HepG2 (cell line): ENCODE measurements around the gene PLEKHG2. TPM values are rescaled to one million over a fixed set of nuclear protein-coding genes. Genes with fewer than 3 reads are reported as not detected.

Source experiments
- AHR ChIP-seq: IDR thresholded peaks from 2 replicates; pipeline ENCODE4 v1.6.1; 2018; ENCODE audit warnings: missing genetic modification reagents, missing compliant biosample characterization
- ATF3 ChIP-seq: sonication (generic); formaldehyde crosslinking; IDR thresholded peaks from 2 replicates; pipeline ENCODE4 v1.4.0; 2020; ENCODE audit warnings: missing genetic modification reagents
- ATF7-NPFF ChIP-seq: sonication (generic); formaldehyde crosslinking; IDR thresholded peaks from 2 replicates; pipeline ENCODE4 v1.8.1; 2023; ENCODE audit warnings: mild to moderate bottlenecking, low read depth, missing genetic modification reagents, moderate library complexity
- CBFB ChIP-seq: sonication (generic); formaldehyde crosslinking; IDR thresholded peaks from 2 replicates; pipeline ENCODE4 v1.4.0; 2020; ENCODE audit warnings: missing genetic modification reagents
- CENPBD1 ChIP-seq: sonication (generic); formaldehyde crosslinking; IDR thresholded peaks from 2 replicates; pipeline ENCODE4 v1.8.0; 2022; ENCODE audit warnings: missing genetic modification reagents, low read depth, mild to moderate bottlenecking, borderline replicate concordance
- CHCHD3 ChIP-seq: sonication (generic); formaldehyde crosslinking; IDR thresholded peaks from 2 replicates; pipeline ENCODE4 v1.8.0; 2022; ENCODE audit warnings: mild to moderate bottlenecking, missing genetic modification reagents, moderate library complexity
- GMEB1 ChIP-seq: sonication (generic); formaldehyde crosslinking; IDR thresholded peaks from 2 replicates; pipeline ENCODE4 v1.5.1; 2020; ENCODE audit warnings: missing genetic modification reagents, mild to moderate bottlenecking, borderline replicate concordance
- HMGXB4 ChIP-seq, 2 experiments: sonication (generic) in 1 of 2; formaldehyde crosslinking in 1 of 2; IDR thresholded peaks; 2 replicates each; pipeline versions ENCODE4 v1.4.0 to v1.6.1; 2018 to 2020; ENCODE audit warnings: missing genetic modification reagents in 2 of 2, borderline replicate concordance in 1 of 2, low read depth in 1 of 2, mild to moderate bottlenecking in 1 of 2, missing biosample characterization in 1 of 2
- MXD4 ChIP-seq: IDR thresholded peaks from 2 replicates; pipeline ENCODE4 v1.6.1; 2016; ENCODE audit warnings: mild to moderate bottlenecking, missing biosample characterization, missing genetic modification reagents
- SIX4 ChIP-seq: sonication (generic); formaldehyde crosslinking; IDR thresholded peaks from 2 replicates; pipeline ENCODE4 v1.4.0; 2020; ENCODE audit warnings: missing genetic modification reagents
- ZBED4 ChIP-seq: sonication (generic); formaldehyde crosslinking; IDR thresholded peaks from 2 replicates; pipeline ENCODE4 v1.4.0; 2020; ENCODE audit warnings: missing genetic modification reagents, borderline replicate concordance
- ZBTB38 ChIP-seq: sonication (generic); formaldehyde crosslinking; IDR thresholded peaks from 2 replicates; pipeline ENCODE4 v1.5.1; 2020; ENCODE audit warnings: mild to moderate bottlenecking, missing genetic modification reagents
- ZMYM2 ChIP-seq: sonication (generic); formaldehyde crosslinking; IDR thresholded peaks from 2 replicates; pipeline ENCODE4 v1.8.0; 2022; ENCODE audit warnings: mild to moderate bottlenecking, missing genetic modification reagents
- ZNF44 ChIP-seq: sonication (generic); formaldehyde crosslinking; IDR thresholded peaks from 2 replicates; pipeline ENCODE4 v1.5.1; 2020; ENCODE audit warnings: mild to moderate bottlenecking, missing genetic modification reagents
- polyA plus RNA-seq, 8 experiments: library from polyadenylated mRNA; depleted of rRNA in 3 of 8; stranded (reverse) in 7 of 8; unstranded in 1 of 8; fragments of >200 nt; fragmentation: Illumina TruSeq in 4 of 8; extraction: Trizol in 4 of 8; gene quantifications; 2 replicates each; pipeline versions ENCODE4 v1.2.1 to v1.2.3, GENCODE V29; 2011 to 2016; ENCODE audit warnings: low read depth in 4 of 8, missing spikeins in 1 of 8, mixed read lengths in 1 of 8; ENCODE audit not compliant: insufficient read depth in 1 of 8
- total RNA-seq, 5 experiments: library from RNA; depleted of rRNA; stranded (reverse); fragments of >200 nt; fragmentation: Illumina TruSeq; extraction: Trizol; gene quantifications; 2 replicates each; pipeline ENCODE4 v1.2.3, GENCODE V29; 2016; ENCODE audit warnings: low read depth in 1 of 5
- TF ChIP-seq, protein P1 (sequence below): sonication (generic); formaldehyde crosslinking; IDR thresholded peaks from 2 replicates; pipeline ENCODE4 v1.8.1; 2023; ENCODE audit warnings: mild to moderate bottlenecking, missing genetic modification reagents
- TF ChIP-seq, protein P2 (sequence below): sonication (generic); formaldehyde crosslinking; IDR thresholded peaks from 2 replicates; pipeline ENCODE4 v1.5.0; 2020; ENCODE audit warnings: missing genetic modification reagents

PLEKHG2 gene
- total and polyA plus RNA-seq, 2 of the 13 experiments (the other 11 are each of a cell fraction or from before 2014, with no cell fraction given), result 3.6 to 6.8 TPM

DNA sequence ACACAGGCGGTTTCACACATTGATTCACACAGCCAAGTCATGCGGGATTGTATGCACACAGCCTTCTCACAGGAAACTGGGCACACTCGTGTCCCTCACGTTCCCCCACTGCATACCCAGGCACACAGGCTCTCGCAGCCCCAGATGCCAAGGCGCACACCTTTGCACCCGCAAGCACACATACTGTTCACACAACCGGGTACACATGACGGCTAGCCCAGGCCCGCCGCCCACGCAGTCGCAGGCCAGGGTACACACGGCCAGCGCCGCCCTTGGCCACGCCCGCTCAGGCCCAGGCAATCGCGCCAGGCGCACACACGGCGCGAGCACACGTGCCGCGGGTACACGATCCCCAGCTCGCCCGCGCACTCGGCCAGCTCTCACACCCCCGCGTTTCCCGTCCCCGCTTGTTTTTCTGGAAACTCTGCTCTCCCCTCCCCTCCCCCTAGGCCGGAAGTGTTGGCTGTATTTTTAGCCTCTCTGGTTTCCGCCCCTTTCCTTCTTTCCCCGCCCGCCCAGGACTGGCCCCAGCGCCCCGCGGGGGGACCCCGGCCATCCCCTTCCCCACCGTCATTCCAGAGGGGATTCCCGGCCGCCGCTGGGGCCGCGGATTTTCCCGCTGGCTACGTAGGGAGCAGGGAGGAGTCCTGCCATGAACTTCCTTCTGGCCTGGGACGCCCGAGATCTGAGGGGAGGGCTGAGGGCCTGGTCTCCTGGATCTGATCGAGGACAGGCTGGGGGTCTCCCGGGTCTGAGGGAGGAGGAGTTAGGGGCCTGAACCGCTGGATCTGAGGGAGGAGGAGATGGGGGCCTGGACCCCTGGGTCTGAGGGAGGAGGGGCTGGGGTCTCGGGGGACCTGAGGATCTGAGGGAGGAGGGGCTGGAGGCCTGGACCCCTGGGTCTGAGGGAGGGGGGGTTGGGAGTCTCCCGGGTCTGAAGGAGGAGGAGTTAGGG is 9.8 kb upstream of the PLEKHG2 start (continued):
- no peak for TF ChIP-seq HMGXB4 (CRISPR knock-in tag; IDR thresholded peaks at IDR 0.05; ENCODE audit: borderline replicate concordance in 1 of 2, low read depth in 1 of 2)
- TF ChIP-seq, protein P1, sequence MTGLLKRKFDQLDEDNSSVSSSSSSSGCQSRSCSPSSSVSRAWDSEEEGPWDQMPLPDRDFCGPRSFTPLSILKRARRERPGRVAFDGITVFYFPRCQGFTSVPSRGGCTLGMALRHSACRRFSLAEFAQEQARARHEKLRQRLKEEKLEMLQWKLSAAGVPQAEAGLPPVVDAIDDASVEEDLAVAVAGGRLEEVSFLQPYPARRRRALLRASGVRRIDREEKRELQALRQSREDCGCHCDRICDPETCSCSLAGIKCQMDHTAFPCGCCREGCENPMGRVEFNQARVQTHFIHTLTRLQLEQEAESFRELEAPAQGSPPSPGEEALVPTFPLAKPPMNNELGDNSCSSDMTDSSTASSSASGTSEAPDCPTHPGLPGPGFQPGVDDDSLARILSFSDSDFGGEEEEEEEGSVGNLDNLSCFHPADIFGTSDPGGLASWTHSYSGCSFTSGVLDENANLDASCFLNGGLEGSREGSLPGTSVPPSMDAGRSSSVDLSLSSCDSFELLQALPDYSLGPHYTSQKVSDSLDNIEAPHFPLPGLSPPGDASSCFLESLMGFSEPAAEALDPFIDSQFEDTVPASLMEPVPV (CRISPR knock-in tag), result no peak
- TF ChIP-seq MXD4, result no peak
- peak; percentile 17; the same call in 1 of the 2 replicates for TF ChIP-seq CHCHD3 (CRISPR knock-in tag)
- no peak for TF ChIP-seq SIX4 (CRISPR knock-in tag)
- TF ChIP-seq CBFB (CRISPR knock-in tag), result no peak
- TF ChIP-seq ZBTB38 (CRISPR knock-in tag), result peak; percentile 99
- no peak for TF ChIP-seq ZBED4 (CRISPR knock-in tag)
- no peak for TF ChIP-seq CENPBD1 (CRISPR knock-in tag)
- TF ChIP-seq ATF3 (CRISPR knock-in tag), result 0 out of 2 replicates have a peak, but pooled peaks have one; percentile 23
- TF ChIP-seq GMEB1 (CRISPR knock-in tag), result no peak
- TF ChIP-seq ATF7-NPFF (CRISPR knock-in tag), result no peak
- TF ChIP-seq, protein P2, sequence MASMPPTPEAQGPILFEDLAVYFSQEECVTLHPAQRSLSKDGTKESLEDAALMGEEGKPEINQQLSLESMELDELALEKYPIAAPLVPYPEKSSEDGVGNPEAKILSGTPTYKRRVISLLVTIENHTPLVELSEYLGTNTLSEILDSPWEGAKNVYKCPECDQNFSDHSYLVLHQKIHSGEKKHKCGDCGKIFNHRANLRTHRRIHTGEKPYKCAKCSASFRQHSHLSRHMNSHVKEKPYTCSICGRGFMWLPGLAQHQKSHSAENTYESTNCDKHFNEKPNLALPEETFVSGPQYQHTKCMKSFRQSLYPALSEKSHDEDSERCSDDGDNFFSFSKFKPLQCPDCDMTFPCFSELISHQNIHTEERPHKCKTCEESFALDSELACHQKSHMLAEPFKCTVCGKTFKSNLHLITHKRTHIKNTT (CRISPR knock-in tag), result no peak
- TF ChIP-seq ZMYM2 (CRISPR knock-in tag), result no peak
- no peak for TF ChIP-seq ZNF44 (CRISPR knock-in tag)
- TF ChIP-seq AHR (CRISPR knock-in tag), result no peak
